GM19463 (cell line): ENCODE measurements around the gene AHRR.
"Not testable (repeated sequence)": the region's sequence is repeated elsewhere in the genome, so short reads cannot be mapped to it uniquely, and the experiment has no call there.

Source experiments
- ATAC-seq: cut with Tn5 transposase; IDR thresholded peaks from one replicate; pipeline ENCODE4 v1.9.1; 2021; ENCODE audit warnings: mild to moderate bottlenecking, moderate library complexity; ENCODE audit not compliant: unreplicated experiment

Gene AHRR

DNA sequence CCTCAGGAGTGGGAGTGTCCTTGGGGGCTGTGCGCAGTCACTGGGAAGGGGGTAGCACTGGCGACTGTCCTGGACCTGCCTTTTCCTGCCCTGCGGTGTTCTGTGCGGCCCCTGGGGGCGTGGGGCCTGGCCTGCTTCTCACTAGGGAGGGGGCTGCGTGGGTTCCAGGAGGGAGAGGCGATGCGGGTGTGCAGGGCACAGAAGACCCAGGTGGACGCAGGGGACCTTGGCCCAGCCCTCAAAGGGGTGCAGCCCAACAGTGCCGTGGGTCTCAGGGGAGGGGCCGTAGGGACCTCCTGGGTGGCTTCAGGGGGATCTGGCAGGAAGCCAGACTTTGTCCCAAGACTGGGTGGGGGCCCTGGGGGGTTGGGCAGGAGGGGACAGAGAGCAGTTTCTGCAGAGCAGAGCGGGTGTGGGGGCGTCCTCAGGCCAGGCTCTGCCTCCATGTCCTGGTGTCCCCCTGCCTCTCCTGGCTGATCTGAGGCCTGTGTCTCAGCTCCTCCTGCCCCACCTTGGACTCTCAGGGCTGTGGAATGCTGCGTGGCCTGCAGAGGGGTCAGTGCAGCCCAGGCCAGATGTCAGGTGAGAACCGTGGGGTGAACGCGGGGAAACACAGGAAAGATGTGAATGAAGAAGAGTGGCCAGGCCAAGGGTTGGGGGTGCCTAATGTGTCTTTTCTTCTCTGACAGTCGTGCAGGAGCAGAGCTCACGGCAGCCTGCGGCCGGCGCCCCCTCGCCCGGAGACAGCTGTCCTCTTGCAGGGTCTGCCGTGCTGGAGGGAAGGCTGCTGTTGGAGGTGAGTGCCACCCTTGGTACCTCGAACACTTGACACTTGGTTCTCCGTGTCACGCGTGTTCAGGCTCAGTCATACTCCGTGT is 54.6 kb downstream of the AHRR start:
- ATAC-seq = no peak

DNA sequence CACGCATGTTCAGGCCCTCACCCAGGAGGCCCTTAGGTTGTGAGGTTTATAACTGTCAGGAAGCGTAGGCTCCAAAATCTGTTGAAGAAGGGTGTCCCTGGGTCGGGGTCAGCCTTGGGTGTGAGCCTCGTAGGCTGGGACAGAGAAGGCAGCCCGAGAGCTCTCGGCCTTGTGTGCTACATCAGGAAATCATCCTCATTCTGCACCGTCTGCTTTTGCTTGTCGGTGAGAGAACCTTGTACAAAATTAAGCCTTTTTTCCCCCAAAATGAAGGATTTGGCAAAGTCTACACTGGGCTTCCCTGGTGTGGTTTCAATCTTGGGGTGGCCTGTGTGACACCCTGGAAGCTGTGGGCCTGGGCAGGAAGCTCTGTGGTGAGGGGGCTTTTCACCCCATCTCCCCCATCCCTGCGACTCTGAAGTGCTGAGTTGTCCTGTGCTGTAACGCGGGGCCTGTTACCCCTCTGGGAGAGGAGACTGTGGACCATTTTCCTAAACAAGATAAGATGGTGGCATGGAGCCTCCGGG is 55.3 kb downstream of the AHRR start:
- no peak for ATAC-seq

DNA sequence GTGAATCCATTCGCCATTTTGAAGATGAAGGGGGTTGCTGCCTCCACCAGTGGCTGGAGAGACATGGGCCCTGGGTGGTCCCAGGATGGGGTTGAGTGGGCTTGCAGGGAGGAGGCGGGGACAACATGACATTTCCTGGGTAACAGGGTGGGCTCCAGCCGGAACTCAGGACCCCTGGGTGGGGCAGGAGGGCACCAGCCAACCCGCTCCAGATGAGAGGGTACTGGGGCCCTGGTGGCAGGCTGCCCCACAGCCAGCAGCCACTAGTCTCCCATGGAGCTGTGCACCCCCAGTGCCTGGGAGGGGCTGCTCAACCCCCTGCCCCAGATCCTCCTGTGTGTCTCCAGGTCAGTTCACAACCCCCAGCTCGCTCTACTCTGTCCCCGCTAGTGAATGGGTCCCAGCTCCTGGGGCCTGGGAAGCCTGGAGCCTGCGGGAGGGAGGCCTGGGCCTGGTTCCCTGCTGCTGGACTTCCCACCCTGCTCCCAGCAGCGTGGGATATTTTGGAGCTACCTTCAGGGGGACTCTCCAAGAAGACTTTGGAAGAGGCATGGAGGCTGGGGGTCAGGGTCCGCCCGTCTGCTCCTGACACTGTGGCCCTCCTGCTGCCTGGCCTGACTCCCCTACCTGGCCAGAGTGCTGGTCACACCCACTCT is 55.9 kb downstream of the AHRR start:
- ATAC-seq = no peak

DNA sequence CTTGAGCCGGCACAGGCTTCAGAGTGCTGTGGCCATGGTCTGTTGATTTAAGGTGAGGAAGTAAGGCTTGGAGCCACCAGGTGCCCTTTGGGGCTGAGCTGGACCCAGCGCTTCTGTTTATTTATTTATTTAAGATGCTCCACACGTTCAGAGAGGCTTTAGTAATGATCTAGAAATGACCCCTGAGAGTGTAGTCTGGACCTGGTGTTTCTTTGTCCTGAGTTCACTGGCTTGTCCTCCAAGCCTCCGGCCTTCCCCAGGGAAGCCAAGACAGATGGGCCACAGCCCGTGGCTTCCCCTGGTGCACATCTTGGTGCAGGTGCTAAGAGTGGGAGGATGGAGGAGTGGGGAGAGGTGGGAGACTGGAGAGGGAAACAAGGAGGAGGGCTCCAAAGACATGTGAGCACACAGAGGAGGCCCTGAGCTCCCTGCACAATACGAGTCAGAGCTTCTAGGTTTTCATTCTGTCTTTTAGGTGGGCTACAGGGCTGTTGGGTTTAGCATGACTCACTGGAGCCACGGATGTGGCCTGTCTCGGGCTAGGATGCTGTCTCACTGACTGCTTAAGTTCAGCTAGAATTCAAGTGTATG is 56.9 kb downstream of the AHRR start:
- ATAC-seq = no peak

DNA sequence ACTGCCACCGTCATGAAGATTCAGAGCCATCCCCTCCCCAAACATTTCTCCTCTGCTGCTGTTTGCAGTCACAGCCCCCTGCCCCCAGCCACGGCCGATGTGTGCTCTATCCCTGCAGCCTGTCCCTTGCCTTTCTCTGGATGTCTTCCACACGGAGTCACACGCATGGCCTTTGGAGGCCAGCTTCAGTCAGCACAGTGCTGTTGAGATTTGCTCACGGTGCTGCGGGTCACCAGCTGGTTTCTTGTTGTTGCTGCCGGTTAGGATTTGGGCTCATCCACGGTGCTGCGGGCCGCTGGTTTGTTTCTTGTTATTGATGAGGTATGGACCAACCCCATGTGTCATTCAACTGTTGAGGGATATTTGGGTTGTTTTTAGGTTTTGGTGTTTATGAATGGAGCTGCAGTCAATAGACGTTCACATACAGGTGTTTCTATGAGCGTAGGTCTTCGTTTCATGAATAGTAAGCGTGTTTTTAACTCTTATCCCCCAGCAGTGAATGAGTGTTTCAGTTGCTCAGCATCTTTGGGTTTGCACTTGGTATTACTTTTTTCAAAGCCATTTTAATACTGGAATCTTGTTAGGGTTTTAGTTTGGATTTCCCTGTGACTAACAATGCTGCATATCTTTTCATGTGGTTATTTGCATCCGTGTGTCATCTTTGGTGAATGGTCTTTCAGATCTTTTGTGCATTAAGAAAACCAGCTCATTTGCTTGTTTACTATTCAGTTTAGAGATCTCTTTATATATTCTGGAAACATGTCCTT is 57.6 kb downstream of the AHRR start:
- ATAC-seq = no peak

DNA sequence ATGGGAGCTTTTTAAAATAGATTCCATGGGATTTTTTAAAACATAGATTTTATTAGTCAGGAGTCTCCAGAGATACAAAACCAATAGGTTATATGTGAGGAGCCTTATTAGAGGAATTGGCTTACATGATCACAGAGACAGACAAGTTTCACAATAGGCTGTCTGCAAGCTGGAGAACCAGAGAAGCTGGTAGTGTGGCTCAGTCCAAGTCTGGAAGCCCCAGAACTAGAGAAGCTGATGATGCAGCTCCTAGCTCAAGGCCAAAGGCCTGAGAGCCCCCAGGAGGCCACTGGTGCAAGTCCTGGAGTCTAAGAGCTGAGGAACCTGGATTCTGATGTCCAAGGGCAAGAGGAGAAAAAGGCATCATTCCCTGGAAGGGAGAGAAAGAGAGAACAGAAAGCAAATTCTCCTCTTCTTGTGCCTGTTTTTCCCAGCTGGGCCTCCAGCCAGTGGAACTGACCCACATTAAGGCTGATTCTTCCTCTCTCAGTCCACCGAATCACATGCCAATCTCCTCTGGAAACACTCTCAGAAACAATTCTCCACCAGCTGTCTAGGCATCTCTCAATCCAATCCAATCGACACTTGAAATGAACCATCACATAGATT is 59.3 kb downstream of the AHRR start:
- no peak for ATAC-seq

DNA sequence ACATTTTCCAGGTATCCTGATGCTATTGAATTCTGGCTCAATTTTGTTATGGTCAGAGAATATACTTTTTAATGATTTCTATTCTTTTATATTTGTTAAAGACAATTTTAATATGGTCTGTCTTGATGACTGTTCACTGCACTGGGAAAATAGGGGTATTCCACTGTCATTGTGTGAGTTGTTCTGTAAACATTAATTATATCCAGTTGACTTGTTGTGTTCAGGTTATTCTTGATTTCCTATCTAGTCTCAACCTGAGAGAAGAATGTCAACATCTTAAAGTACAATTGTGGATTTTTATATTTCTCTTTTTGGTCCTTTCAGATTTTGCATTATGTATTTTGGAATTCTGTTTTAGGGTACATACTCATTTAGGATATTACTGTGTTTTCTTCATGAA is 61.6 kb downstream of the AHRR start:
- no peak for ATAC-seq

DNA sequence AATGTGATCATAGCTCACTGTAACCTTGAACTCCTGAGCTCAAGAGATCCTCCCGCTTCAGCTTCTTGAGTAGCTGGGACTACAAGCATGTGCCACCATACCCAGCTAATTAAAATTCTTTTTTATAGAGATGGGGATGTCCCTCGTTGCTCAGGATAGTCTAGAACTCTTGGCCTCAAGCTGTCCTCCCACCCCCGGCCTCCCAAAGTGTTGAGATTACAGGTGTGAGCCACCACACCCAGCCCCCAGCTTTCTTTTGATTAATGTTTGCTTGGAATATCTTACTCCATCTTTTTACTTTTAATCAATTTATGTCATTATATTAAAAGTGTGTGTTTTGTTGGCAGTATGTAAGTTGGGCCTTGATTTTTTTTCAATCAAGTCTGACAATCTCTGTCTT is 62.1 kb downstream of the AHRR start:
- ATAC-seq = no peak

DNA sequence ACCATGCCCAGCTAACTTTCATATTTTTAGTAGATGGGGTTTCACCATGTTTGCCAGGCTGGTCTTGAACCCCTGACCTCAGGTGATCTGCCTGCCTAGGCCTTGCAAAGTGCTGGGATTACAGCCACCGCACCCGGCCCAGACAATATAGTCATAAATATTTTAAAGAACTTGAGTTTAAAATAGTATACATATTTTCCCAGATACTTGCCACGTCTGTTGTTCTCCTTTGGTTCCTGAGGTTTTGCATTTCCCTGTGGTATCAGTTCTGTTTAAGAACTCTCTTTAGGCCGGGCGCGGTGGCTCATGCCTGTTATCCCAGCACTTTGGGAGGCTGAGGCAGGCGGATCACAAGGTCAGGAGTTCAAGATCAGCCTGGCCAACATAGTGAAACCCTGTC is 63.1 kb downstream of the AHRR start:
- ATAC-seq = not testable (repeated sequence)

DNA sequence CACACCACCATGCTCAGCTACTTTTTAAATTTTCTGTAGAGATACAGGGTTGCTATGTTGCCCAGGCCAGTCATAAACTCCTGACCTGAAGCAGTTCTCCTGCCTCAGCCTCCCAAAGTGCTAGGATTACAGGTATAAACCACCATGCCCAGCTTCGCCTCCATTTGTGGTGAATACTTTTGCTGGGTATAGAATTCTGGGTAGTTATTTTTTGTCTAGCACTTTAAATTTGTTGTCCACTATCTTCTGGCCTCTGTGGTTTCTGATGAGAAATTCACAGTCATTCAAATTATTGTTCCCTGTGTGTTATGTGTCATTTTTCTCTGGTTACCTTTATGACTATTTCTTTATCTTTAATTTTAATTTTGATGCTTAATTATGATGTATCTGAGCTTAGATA is 63.8 kb downstream of the AHRR start:
- ATAC-seq = no peak

DNA sequence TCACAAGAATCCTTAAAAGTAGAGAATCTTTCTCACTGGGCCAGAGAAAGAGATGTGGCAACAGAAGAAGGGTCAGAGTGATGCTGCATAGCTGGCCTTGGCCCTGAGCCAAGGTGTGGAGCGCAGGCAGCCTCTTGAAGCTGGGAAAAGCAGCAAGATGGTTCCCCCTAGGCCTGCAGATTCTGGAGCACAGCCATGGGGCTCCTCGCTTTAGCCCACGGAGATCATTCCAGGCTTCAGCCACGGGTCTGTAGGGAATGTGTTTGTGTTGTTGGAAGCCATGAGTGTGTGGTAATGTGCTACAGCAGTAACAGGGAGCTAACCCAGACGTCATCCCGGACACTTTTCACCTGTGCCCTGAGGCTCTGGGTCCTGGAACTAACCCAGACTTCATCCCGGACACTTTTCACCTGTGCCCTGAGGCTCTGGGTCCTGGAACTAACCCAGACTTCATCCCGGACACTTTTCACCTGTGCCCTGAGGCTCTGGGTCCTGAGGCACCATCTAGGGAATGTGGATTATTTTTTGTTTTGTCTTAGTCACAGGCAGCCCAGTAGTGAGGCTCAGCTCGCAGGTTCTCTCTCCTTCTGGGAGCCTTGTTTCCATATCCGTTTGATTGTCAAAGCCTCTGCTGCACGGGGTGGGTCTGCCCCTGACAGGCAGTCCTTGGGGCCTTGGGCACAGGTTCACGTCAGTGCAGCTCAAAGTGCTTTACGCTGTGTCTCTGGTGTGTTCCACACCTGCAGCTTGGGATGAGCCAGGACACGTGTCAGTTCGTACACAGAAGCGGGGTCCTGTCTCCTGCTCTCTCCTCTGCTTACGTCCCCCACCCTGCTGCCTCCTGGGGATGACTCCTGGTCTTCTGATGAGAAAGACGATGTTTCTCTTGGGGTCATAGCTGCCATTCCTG is 65.2 kb downstream of the AHRR start:
- no peak for ATAC-seq

DNA sequence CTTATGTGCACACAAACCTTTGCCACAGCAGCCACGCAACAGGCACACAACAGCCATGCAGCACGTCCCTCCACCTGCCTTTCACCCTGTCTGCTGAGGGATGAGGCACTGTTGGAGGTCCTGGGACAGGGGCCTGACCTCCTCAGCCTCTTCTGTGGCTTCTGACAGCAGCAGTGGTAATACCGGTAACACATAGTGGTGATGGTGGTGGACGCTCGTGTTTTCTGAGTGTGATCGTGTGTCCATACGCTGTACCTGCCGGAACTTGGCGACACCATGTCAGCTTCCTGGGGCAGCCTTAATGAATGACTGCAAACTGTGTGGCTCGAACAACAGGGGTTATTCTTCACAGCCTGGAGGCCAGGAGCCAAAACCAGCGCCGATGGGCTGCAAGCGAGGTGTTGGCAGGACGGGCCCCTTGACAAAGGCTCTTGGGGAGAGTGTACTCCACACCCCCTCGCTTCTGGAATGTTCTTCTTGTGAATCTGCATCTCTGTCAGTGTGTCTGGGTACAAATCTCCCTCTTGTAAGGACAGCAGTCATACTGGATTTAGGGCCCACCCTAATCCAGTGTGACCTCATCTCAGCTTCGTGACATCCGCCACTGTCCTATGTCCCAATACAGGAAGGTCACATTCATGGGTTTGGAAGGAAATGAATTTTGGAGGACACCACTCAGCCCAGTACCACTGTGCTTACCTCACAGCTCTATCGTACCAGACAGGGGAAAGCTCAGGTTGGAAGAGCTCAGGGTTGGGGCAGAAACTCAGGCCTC is 66.2 kb downstream of the AHRR start:
- ATAC-seq = no peak

DNA sequence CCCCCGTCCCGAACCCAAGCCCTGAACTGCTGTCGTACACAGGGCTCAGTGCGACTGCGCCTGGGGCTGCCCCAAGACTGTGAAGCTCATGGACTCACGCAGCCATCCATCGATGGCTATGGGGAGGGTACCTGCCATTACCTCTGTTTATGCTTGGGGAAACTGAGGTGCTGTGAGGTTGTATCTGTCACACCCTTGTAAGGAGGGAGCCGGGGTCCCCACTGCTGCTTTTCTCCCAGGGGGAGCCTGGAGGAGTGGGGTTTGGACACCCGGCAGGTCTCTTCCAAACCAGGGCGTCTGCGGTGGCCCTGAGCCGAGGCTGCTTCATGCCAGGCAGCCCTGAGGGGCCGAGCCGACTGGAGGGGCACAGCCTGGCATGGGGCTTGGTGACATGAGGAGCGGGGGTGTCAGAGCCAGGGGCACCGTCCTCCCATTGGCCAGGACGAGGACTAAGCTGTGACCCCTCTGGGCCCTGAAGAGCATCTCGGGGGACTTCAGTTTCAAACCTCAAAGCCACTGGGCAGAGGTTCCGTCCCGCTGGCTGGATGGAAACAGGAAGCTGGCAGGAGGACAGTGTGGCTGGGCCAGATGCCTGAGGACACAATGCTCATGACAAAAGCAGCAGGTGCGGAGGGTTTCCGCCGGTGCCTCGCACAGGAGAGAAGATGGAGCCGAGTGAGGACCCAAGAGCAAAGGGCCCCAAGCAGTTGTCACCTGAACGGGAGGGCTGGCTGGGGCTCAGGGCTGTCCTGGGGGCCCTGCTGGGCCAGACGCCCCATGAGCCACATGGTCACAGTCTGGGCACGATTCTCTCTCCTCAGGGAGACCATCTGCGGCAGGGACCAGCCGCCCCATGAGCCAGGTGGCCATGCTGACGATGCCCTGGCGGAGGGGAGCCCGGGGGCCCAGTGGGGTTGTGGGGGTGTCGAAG is 67.0 kb downstream of the AHRR start:
- ATAC-seq = no peak

DNA sequence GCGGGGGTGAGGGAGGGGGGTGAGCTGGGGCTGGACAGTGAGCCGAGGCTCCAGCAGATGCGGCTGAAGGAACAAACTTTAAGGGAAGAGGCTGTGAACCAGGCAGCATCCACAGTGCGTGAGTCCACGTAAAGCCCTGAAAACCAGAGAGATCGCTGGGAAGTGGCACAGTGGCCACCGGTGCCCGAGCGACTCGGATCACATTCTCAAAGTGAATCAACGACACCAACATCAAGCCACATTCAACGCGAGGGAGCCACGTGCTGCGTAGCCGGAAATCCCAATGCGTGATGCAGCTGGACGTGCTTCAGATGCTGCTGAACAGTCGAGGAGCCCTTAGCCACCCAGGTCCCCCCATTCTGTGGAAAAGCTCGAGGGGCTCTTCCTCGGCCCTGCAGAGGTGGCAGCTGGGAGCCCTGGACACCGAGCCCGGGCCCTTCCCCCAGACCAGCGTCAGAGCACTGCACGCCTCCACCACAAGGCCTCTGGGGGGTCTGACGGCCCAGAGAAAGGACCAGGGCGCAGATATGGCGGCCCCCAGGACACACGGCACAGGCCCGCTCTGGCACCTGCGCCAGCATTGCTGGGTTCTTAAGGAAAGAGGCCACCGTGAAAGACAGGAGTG is 67.8 kb downstream of the AHRR start:
- no peak for ATAC-seq

DNA sequence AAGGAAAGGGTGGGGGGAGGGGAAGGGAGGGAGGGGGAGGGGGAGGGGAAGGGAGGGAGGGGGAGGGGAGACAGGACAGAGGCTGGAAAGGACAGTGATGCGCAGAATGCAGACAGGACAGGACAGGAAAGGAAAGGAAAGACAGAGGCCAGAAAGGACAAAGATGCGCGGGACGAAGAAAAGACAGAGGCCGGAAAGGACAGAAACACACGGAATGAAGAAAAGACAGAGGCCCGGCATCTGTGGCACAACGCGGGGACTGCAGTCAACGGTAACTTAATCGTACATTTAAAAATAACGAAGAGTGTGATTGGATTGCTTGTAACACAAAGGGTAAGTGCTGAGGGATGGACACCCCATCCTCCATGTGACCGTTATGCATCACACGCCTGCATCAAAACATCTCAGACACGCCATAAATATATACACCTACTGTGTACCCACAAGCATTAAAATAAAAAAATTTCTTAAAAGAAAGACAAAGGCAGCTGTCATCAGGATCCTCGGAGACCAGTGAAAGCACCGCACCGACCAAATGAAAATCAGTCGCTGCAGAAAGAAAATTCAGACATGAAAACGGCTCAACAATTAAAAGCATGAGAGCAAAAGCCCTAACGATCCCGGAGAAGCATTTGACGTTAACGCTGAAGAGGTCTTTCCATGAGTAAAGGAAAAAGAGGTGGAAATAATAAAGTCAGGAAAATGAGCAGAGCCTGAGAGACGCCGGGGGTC is 68.5 kb downstream of the AHRR start:
- ATAC-seq = no peak

DNA sequence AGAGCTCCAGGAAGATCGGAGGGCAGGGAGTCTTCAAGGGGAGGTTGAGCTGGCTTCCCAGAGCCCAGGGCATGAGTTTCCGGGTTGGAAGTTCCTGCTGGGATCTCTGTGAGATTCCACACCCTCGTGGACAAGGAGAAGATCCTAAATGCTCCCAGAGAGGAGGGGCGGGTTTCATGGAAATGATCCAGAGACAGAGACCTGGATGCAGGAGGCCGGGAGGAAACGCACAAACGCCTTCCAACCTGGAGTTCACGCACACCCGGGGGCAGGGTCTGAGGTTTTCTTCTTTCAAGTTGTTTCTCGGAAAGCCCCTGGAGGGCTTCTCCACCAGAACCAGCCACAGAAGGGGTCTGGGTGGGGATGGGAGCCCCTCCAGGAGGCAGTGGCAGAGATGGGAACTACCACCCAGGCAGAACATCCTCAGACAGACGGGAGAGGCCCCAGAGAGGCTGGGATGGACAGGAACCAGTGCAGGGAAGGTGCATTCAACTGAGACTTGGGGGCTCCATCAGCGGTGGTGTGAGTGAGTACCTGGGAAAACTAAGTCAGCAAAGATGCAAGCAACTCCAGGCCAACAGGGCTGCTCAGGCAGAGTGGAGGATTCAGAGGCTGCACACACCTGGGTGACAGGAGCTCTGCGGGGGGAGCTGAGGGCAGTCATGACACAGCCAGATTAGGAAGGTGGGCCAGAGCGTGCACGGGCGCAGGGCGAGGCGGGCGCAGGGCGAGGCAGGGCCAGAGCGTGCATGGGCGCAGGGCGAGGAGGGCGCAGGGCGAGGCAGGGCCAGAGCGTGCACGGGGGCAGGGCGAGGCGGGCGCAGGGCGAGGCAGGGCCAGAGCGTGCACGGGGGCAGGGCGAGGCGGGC is 69.3 kb downstream of the AHRR start:
- ATAC-seq = no peak
